Renal cortical epithelial cell (primary cell): ENCODE measurements around the gene PTPRU. TPM values are rescaled to one million over a fixed set of nuclear protein-coding genes. Genes with fewer than 3 reads are reported as not detected.
"Not testable (repeated sequence)": the region's sequence is repeated elsewhere in the genome, so short reads cannot be mapped to it uniquely, and the experiment has no call there.

Experiments used
- DNase-seq: peaks from one replicate; pipeline ENCODE4 v3.0.0-alpha.2; 2011; ENCODE audit warnings: low read depth
- total RNA-seq: library from RNA; depleted of rRNA; stranded (reverse); fragments of >200 nt; gene quantifications from 2 replicates; pipeline ENCODE4 v1.2.3, GENCODE V29; 2014

PTPRU gene
- total RNA-seq, 1 donor from 2014 or later: 50.7 TPM

- not testable (repeated sequence) for DNase-seq
These were observed 14.1 kb upstream of the PTPRU start for GRCh38 chr1:29222260-29222659.

GRCh38 chr1:29222686-29223085, 13.6 kb upstream of the PTPRU start:
- DNase-seq: no peak

GRCh38 chr1:29223521-29223920, 12.8 kb upstream of the PTPRU start:
- DNase-seq: peak; percentile 29

GRCh38 chr1:29224356-29224837, 11.9 kb upstream of the PTPRU start:
- DNase-seq: no peak

GRCh38 chr1:29225361-29225760, 11.0 kb upstream of the PTPRU start:
- DNase-seq: no peak

GRCh38 chr1:29227511-29227910, 8.8 kb upstream of the PTPRU start:
- peak; percentile 40 for DNase-seq

- no peak for DNase-seq
These were observed 6.1 kb upstream of the PTPRU start for GRCh38 chr1:29230204-29230552.

GRCh38 chr1:29230553-29231378, 5.6 kb upstream of the PTPRU start, which contains the start of gene MECR:
TSS of gene MECR (minus strand) at chr1:29230934. CDS start at chr1:29230906, 28 bp downstream.
- DNase-seq: peak; percentile 70

GRCh38 chr1:29232387-29232786, 3.9 kb upstream of the PTPRU start:
- DNase-seq: no peak

- no peak for DNase-seq
These were observed 2.6 kb upstream of the PTPRU start for GRCh38 chr1:29233693-29234092.

GRCh38 chr1:29234471-29234870, 1.9 kb upstream of the PTPRU start:
- DNase-seq: no peak

GRCh38 chr1:29234881-29235280, 1.4 kb upstream of the PTPRU start:
- DNase-seq: not testable (repeated sequence)

- peak; percentile 16 for DNase-seq
These were observed 398 bp downstream of the PTPRU start for GRCh38 chr1:29236712-29237128.

GRCh38 chr1:29237129-29237821, 953 bp downstream of the PTPRU start:
- peak; percentile 26 for DNase-seq

- no peak for DNase-seq
These were observed 1.7 kb downstream of the PTPRU start for GRCh38 chr1:29237852-29238619.

- no peak for DNase-seq
These were observed 2.3 kb downstream of the PTPRU start for GRCh38 chr1:29238620-29239002.

GRCh38 chr1:29239142-29239541, 2.8 kb downstream of the PTPRU start:
- DNase-seq: peak; percentile 81

- DNase-seq: no peak
These were observed 4.1 kb downstream of the PTPRU start for GRCh38 chr1:29240400-29240837.

- DNase-seq: no peak
These were observed 4.7 kb downstream of the PTPRU start for GRCh38 chr1:29240986-29241385.

- no peak for DNase-seq
These were observed 6.9 kb downstream of the PTPRU start for GRCh38 chr1:29243023-29243870.

- no peak for DNase-seq
These were observed 7.5 kb downstream of the PTPRU start for GRCh38 chr1:29243871-29244200.
